MM.1S (cell line): ENCODE data around the gene OR51V1.

ENCODE experiments used
- DNase-seq: peaks from one replicate; pipeline ENCODE4 v3.0.0-alpha.2; 2015
- H2AFZ ChIP-seq: fragments of 300-600 bp; sonication (generic); 2 replicates; pipeline ENCODE4 v1.6.0; 2016; ENCODE audit warnings: antibody characterized with exemption, low read length
- H3F3A ChIP-seq: fragments of 300-600 bp; sonication (generic); 2 replicates; pipeline ENCODE4 v1.6.1; 2016; ENCODE audit warnings: mild to moderate bottlenecking, antibody characterized with exemption, low read length, moderate library complexity, mixed read lengths; ENCODE audit not compliant: insufficient read depth
- H3K27ac ChIP-seq: fragments of 300-600 bp; sonication (generic); 2 replicates; pipeline ENCODE4 v1.5.1; 2016; ENCODE audit warnings: mild to moderate bottlenecking, low read length
- H3K27me3 ChIP-seq: fragments of 300-600 bp; sonication (generic); replicated peaks from 2 replicates; pipeline ENCODE4 v1.6.0; 2016; ENCODE audit warnings: low read length; ENCODE audit not compliant: insufficient read depth
- H3K36me3 ChIP-seq: fragments of 300-600 bp; sonication (generic); replicated peaks from 2 replicates; pipeline ENCODE4 v1.6.1; 2016; ENCODE audit warnings: mild to moderate bottlenecking, low read length, mixed read lengths; ENCODE audit not compliant: insufficient read depth
- H3K4me1 ChIP-seq: fragments of 300-600 bp; sonication (generic); 2 replicates; pipeline ENCODE4 v1.6.1; 2016; ENCODE audit warnings: low read length, mixed read lengths
- H3K4me2 ChIP-seq: fragments of 300-600 bp; sonication (generic); 2 replicates; pipeline ENCODE4 v1.6.0; 2016; ENCODE audit warnings: low read depth, low read length
- H3K4me3 ChIP-seq: fragments of 300-600 bp; sonication (generic); 2 replicates; pipeline ENCODE4 v1.5.1; 2016; ENCODE audit warnings: low read length, mixed read lengths
- H3K79me2 ChIP-seq: fragments of 300-600 bp; sonication (generic); 2 replicates; pipeline ENCODE4 v1.6.1; 2016; ENCODE audit warnings: mixed run types, low read length, mixed read lengths
- H3K9ac ChIP-seq: fragments of 300-600 bp; sonication (generic); 2 replicates; pipeline ENCODE4 v1.6.1; 2016; ENCODE audit warnings: low read length, mixed read lengths
- H3K9me2 ChIP-seq: fragments of 300-600 bp; sonication (generic); replicated peaks from 2 replicates; pipeline ENCODE4 v1.6.1; 2016; ENCODE audit warnings: mild to moderate bottlenecking, low read length, mixed read lengths; ENCODE audit not compliant: insufficient read depth
- H3K9me3 ChIP-seq: fragments of 300-600 bp; sonication (generic); replicated peaks from 2 replicates; pipeline ENCODE4 v1.6.1; 2016; ENCODE audit warnings: mild to moderate bottlenecking, low read length, mixed read lengths; ENCODE audit not compliant: insufficient read depth
- H4K20me1 ChIP-seq: fragments of 300-600 bp; sonication (generic); 2 replicates; pipeline ENCODE4 v1.6.1; 2016; ENCODE audit warnings: mild to moderate bottlenecking, low read length, moderate library complexity, mixed read lengths; ENCODE audit not compliant: insufficient read depth
- EZH2 ChIP-seq: fragments of 300-600 bp; sonication (generic); optimal IDR thresholded peaks from 2 replicates; pipeline ENCODE3; 2017; ENCODE audit warnings: low read depth, mild to moderate bottlenecking, antibody characterized with exemption, low read length, mixed read lengths
- EZH2phosphoT487 ChIP-seq: fragments of 300-600 bp; sonication (generic); IDR thresholded peaks from 2 replicates; pipeline ENCODE4 v1.6.1; 2018; ENCODE audit warnings: antibody characterized with exemption, low read length
- TF ChIP-seq, protein P1 (sequence below): fragments of 300-600 bp; sonication (generic); IDR thresholded peaks from 2 replicates; pipeline ENCODE4 v1.5.1; 2016; ENCODE audit warnings: antibody characterized with exemption, low read length, mixed read lengths

OR51V1 gene

DNA sequence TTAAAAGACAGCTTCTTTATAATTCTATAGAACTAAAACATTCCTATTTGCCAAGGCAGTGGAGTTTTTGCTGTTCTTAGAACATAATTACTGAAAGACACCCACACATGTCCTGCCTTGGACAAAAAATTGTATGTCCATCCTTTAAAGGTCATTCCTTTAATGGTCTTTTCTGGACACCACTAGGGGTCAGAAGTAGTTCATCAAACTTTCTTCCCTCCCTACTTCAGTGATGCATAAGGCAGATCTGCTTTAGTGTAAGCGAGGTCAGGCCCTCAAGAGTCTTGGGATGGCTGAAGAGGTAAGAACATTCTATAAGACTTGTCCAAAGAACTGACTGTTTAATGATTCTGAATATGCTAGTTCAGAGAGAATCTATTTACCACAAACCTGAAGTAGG is 4.3 kb upstream of the OR51V1 start:
- Histone ChIP-seq H3K4me2 (no peak overlapping the region), H4K20me1 (no peaks in the 10 kb centered on the region), H3K4me3 (no peak overlapping the region), H3K9me3 (no peaks in the 10 kb centered on the region), H3K79me2 (no peaks in the 10 kb centered on the region), H3F3A (no peaks in the 10 kb centered on the region), H3K9me2 (no peaks in the 10 kb centered on the region), H3K9ac (no peak overlapping the region), H3K27ac (no peak overlapping the region), H3K36me3 (no peaks in the 10 kb centered on the region), H3K27me3 (no peaks in the 10 kb centered on the region), H2AFZ (no peak overlapping the region), H3K4me1 (no peaks in the 10 kb centered on the region)
- DNase-seq, result peak; percentile 76
- no peak for TF ChIP-seq EZH2
- TF ChIP-seq, protein P1, sequence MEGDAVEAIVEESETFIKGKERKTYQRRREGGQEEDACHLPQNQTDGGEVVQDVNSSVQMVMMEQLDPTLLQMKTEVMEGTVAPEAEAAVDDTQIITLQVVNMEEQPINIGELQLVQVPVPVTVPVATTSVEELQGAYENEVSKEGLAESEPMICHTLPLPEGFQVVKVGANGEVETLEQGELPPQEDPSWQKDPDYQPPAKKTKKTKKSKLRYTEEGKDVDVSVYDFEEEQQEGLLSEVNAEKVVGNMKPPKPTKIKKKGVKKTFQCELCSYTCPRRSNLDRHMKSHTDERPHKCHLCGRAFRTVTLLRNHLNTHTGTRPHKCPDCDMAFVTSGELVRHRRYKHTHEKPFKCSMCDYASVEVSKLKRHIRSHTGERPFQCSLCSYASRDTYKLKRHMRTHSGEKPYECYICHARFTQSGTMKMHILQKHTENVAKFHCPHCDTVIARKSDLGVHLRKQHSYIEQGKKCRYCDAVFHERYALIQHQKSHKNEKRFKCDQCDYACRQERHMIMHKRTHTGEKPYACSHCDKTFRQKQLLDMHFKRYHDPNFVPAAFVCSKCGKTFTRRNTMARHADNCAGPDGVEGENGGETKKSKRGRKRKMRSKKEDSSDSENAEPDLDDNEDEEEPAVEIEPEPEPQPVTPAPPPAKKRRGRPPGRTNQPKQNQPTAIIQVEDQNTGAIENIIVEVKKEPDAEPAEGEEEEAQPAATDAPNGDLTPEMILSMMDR, result peak; percentile 67

DNA sequence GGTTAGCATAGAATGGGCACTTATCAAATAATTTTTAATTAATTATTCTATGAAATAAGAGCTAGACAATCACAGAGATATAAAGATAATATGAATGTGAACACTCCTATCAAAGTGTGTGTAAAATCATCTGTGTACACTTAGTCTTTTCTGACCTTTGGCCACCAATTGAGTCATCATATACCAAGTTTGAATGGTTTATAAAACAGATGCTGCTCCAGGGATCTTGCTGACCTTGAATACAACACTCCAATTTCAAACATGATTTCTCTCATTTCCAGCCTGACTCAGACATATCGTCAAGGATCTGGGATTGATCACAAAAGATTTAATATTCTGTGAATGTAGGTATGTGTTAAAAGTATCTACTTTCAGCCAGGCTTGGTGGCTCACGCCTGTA is 2.9 kb upstream of the OR51V1 start:
- Histone ChIP-seq H3K27ac (no peak overlapping the region), H3K27me3 (no peaks in the 10 kb centered on the region)

DNA sequence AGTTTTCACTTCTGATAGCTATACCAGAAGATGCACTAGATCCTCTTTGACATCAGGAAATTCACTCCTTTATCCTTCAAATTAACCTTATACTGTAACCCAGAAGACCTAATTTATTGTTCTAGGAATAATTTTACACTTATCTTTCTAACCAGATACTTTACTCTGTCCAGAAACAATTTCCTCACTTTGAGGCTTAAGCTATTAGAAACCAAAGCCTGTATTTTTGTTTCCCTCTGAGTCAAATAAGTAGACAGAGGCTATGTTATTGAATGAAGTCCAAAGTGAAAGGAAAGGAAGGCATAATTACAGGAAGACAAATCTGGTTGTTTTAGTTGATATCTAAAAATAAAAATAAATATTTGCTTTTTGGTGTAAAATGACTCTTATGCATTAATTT is 2.2 kb downstream of the OR51V1 start:
- no peaks in the 10 kb centered on the region for H3K36me3 ChIP-seq
- no peaks in the 10 kb centered on the region for H3K9me2 ChIP-seq
- no peaks in the 10 kb centered on the region for H3K27me3 ChIP-seq
- no peak overlapping the region for H3K27ac ChIP-seq
- TF ChIP-seq EZH2phosphoT487 (no peak), EZH2 (no peak)
- TF ChIP-seq, protein P1, result no peak
- no peak overlapping the region for H3K9ac ChIP-seq
- no peaks in the 10 kb centered on the region for H3K9me3 ChIP-seq
- H3K4me3 ChIP-seq, result no peak overlapping the region
- no peaks in the 10 kb centered on the region for H3K79me2 ChIP-seq
- no peaks in the 10 kb centered on the region for H4K20me1 ChIP-seq
- H3K4me2 ChIP-seq, result no peak overlapping the region
- no peaks in the 10 kb centered on the region for H3K4me1 ChIP-seq
- DNase-seq, result no peak
- no peaks in the 10 kb centered on the region for H3F3A ChIP-seq
- no peak overlapping the region for H2AFZ ChIP-seq

More for the DNA sequence above, 2.9 kb upstream of the OR51V1 start:
- Histone ChIP-seq H2AFZ (no peak overlapping the region), H3K9me3 (no peaks in the 10 kb centered on the region), H3K4me1 (no peaks in the 10 kb centered on the region), H3K9me2 (no peaks in the 10 kb centered on the region), H4K20me1 (no peaks in the 10 kb centered on the region), H3K79me2 (no peaks in the 10 kb centered on the region), H3F3A (no peaks in the 10 kb centered on the region), H3K4me3 (no peak overlapping the region), H3K4me2 (no peak overlapping the region), H3K9ac (no peak overlapping the region), H3K36me3 (no peaks in the 10 kb centered on the region)
- no peak for DNase-seq
- no peak for TF ChIP-seq EZH2phosphoT487
- no peak for TF ChIP-seq EZH2
- TF ChIP-seq, protein P1, result no peak
